Motor neuron (in vitro differentiated cells): Measurements from ENCODE around the gene STIM1. TPM values are rescaled to one million over a fixed set of nuclear protein-coding genes. Genes with fewer than 3 reads are reported as not detected.
A peak's percentile ranks its signal among the peaks of the same experiment; 100 is the strongest.

ENCODE experiments used
- ATAC-seq, 8 experiments: fragments of 200-7000 bp; cut with Tn5 transposase; replicated peaks in 6 of 8; 2 replicates each; pipeline ENCODE4 v1.8.0; 2021; ENCODE audit warnings: mild to moderate bottlenecking in 8 of 8, moderate library complexity in 8 of 8
- H3K27ac ChIP-seq, 2 donors: fragments of 250-450 bp; sonication (Bioruptor Pico); 2 replicates each; pipeline ENCODE4 v1.9.0; 2021; ENCODE audit warnings: antibody characterized with exemption in 2 of 2, mild to moderate bottlenecking in 2 of 2, moderate library complexity in 1 of 2
- H3K4me1 ChIP-seq, 2 donors: fragments of 250-450 bp; sonication (Bioruptor Pico); replicated peaks in 1 of 2; 2 replicates each; pipeline ENCODE4 v1.6.1; 2021; ENCODE audit warnings: antibody characterized with exemption in 2 of 2, mild to moderate bottlenecking in 2 of 2, moderate library complexity in 1 of 2
- H3K4me3 ChIP-seq, 5 donors: fragments of 250-450 bp; sonication (Bioruptor Pico); 2 replicates each; pipeline ENCODE4 v1.9.0; 2021; ENCODE audit warnings: antibody characterized with exemption in 5 of 5, mild to moderate bottlenecking in 5 of 5, moderate library complexity in 4 of 5
- WGBS, 10 experiments: fragments of 450-650 bp; shearing (Covaris generic); methylation state at CpG; one replicate each; pipeline ENCODE4 v1.0.0; 2022; 5-methylcytosine and 5-hydroxymethylcytosine counted together
- in situ Hi-C, 9 experiments: fragments of 400-800 bp; cut with MboI; loops; one replicate each; pipeline ENCODE4 v1.15.0; 2021; ENCODE audit warnings: low sequenced_read_pairs in 9 of 9, low pct_unique_long_range_greater_than_20kb in 2 of 9; ENCODE audit not compliant: unreplicated experiment in 9 of 9
- total RNA-seq, 8 experiments: library from RNA; unstranded; fragments of 300-600 nt; gene quantifications; 2 replicates each; pipeline versions ENCODE4 v1.2.3 to v1.2.4, GENCODE V29; 2022

STIM1 gene
- total RNA-seq, 8 experiments from 2014 or later: 6.2 to 47.3 (median 10.2) TPM

DNA sequence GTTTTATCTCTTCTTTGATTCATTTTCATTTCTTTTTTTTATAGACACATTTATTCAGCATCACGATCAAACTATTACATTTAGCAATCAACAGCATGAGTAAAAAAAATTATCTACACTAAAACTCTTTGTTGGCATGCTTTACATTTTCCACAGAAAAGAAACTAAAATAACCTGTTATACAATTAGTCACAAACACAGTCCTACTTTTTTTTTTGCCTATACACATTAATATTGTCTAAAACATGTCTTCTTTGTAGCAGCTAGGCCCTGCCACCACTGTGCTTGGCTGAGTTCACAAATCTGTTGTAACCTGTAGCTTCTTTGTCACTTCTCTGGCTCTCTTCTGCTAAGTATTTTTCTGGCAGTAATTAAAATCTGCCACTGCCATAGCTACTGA lies 117.0 kb downstream of the STIM1 start:
- ATAC-seq: no peak
- in situ Hi-C loops: no loop called here
- 10 to 100% (median 92%) methylated on average over 1 of the region's 1 CpG; no CpG with 5 or more reads in 1 of the 10 experiments for WGBS, 10 experiments
- H3K4me1 ChIP-seq: no peaks in the 10 kb centered on the region
- H3K4me3 ChIP-seq: no peak overlapping the region
- H3K27ac ChIP-seq: no peak overlapping the region

DNA sequence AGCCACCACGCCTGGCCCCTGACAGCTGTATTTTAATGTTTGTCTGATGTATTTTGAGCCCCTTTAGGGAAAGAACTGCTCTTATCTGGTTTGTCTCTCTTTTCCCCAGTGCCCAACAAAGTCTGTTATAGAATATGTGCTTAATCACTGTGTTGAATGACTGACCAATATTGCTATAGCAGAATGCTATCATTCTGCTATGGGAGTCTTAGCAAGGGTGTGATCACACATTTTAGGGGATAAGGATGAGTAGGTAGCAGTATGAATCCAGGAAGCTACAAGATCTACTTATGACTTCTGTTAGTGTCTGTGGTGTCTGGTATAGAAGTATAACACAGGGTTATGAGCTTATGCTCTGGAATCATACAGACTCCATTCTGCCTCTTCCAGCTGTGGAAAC lies 121.6 kb downstream of the STIM1 start:
- H3K4me3 ChIP-seq: no peak overlapping the region
- H3K27ac ChIP-seq: no peak overlapping the region
- in situ Hi-C loops: no loop called here
- no peak for ATAC-seq
- H3K4me1 ChIP-seq: no peaks in the 10 kb centered on the region
- WGBS, 10 experiments: 60 to 100% (median 86%) methylated on average over 1 of the region's 1 CpG; no CpG with 5 or more reads in 5 of the 10 experiments

DNA sequence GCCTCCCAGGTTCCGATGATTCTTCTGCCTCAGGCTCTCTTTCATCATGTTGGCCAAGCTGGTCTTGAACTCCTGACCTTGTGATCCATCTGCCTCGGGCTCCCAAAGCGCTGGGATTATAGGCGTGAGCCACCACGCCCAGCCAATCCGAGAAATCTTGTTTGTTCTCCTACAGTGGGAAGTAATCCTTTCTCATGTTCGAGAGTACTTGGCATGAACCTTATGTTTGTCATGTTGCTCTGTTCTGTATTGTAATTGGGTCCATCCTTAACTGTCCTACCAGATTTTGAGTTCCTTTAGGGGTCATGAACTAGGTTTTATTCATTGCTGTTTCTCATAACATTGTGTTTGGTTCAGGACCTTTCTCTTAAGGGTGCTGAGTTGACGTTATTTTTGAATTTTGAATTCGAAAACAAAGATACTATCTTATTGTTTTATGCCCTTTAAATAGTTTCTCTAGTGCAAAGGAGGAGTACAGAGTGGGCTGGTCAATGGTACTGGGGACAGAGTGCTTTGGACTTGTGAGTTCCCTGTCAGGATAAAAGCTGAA lies 125.7 kb downstream of the STIM1 start:
- H3K4me1 ChIP-seq: peaks cover 0 to 5% of the 10 kb centered on the region in 2 donors
- H3K4me3 ChIP-seq: no peak overlapping the region
- 27 to 100% (median 89%) methylated on average over 1 to 9 of the region's 9 CpGs; no CpG with 5 or more reads in 1 of the 10 experiments for WGBS, 10 experiments
- in situ Hi-C loops: no loop called here
- ATAC-seq: peak in 2 of 8 experiments; percentile 25 to 55
- no peak overlapping the region for H3K27ac ChIP-seq

DNA sequence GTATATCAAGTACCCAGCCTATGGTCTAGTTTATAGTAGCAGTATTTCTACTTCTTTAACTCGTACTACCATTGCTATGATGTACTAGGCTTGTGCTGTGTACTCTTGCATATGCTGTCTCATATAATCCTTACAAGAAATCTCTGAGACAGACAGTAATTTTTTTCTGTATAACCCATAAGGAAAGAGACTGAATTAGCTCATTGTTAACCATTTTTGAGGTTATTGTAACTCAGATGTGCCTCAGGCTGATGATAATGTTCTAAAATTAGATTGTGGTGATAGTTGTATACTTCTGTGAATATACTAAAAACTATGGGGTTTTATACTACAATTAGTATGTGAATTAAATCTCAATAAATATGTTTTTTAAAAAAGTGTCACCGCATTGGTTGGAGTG lies 127.0 kb downstream of the STIM1 start:
- no peak for ATAC-seq

DNA sequence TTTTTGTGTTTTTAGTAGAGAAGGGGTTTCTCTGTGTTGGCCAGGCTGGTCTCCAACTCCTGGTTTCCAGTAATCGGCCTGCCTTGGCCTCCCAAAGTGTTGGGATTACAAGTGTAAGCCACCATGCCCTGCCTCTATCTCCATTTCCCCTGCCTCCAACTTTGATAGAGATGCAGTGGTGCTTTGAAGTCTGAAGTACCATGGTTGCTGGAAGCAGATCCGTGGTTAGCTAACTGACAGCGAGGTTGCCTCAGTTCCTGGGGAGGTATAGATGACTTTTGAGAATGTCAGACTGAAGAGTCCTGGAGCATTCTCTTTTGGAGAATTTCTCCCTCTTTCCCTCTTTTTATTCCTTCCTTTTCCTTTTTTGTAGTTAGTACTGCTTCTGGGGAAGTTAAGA lies 127.6 kb downstream of the STIM1 start:
- Histone ChIP-seq H3K27ac (no peak overlapping the region), H3K4me3 (no peak overlapping the region), H3K4me1 (peaks cover 0 to 5% of the 10 kb centered on the region in 2 donors)
- ATAC-seq: no peak
- WGBS, 10 experiments: 83 to 100% (median 96%) methylated on average over 1 to 3 of the region's 3 CpGs; no CpG with 5 or more reads in 6 of the 10 experiments
- in situ Hi-C loops: no loop called here

More for the DNA sequence above, 127.0 kb downstream of the STIM1 start:
- peaks cover 0 to 5% of the 10 kb centered on the region in 2 donors for H3K4me1 ChIP-seq
- in situ Hi-C loops: no loop called here
- 71 to 100% (median 96%) methylated on average over 1 to 2 of the region's 2 CpGs; no CpG with 5 or more reads in 4 of the 10 experiments for WGBS, 10 experiments
- H3K27ac ChIP-seq: no peak overlapping the region
- no peak overlapping the region for H3K4me3 ChIP-seq

DNA sequence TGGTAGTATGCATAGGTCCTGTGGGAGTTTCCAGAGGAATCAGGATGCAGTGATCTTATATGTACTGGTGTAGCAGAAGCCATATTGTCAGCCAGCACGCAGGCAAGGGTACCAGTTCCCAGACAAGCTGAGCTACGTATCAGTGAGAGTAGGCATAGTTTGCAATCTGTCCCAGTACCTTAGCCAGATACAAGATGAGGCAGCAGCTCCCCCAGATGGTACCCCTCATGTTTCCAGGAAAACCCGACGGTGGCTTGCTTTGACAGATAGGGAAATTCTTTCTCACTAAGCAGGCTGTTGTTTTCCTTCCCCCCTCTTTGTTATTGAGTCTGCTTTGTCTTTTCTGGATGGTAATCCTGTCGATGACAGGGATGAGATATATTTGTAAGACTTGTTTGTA lies 129.4 kb downstream of the STIM1 start:
- Histone ChIP-seq H3K4me3 (no peak overlapping the region), H3K27ac (no peak overlapping the region), H3K4me1 (peaks cover 0 to 5% of the 10 kb centered on the region in 2 donors)
- ATAC-seq: peak in 5 of 8 experiments; percentile 37 to 70 (median 39)
- WGBS, 10 experiments: 0 to 100% (median 56%) methylated on average over 1 to 5 of the region's 5 CpGs; no CpG with 5 or more reads in 2 of the 10 experiments
- in situ Hi-C loops: no loop called here

DNA sequence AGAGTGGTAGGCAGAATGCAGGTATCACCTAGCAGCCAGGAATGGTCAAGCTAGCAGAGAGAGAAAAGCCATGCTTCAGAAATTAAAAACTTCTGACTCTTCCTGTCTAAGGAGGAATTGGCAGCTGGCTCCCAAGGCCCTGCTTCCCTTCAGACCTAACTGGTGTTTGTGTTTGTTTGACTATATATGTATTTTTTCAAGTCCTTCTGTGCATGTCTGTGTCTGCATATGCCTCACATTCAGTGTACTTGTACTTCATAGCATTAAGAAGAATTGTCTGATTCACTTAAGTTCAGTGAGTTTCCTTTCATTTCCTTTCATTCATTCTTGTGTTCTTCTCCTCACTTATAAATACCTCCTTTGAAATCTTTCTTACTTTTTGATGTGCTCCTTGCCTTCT lies 130.2 kb downstream of the STIM1 start:
- no peak overlapping the region for H3K4me3 ChIP-seq
- H3K27ac ChIP-seq: no peak overlapping the region
- peak in 1 of 8 experiments; percentile 56 for ATAC-seq
- peaks cover 0 to 5% of the 10 kb centered on the region in 2 donors for H3K4me1 ChIP-seq
- in situ Hi-C loops: no loop called here

DNA sequence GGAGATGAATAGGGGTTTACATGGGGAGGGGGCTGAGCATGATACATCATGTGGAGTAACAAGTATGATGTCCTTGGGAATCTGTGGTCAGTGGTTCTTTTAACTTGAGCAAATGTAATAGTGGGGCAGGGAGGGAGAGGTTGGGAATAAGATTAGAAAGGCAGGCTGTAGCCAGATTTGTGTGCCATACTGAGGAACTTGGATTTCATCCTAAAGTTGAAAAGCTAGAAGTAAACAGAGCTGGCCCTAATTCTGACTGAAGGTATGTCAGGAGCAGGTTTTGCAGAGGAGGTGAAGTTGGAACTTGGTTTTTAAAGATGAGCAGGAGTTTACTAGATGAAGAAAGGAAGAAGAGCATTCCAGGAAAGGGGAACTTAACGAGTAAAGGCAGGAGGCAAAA lies 130.8 kb downstream of the STIM1 start:
- Histone ChIP-seq H3K4me1 (peaks cover 0 to 5% of the 10 kb centered on the region in 2 donors), H3K27ac (no peak overlapping the region), H3K4me3 (no peak overlapping the region)
- 50 to 100% (median 100%) methylated on average over 1 of the region's 1 CpG; no CpG with 5 or more reads in 5 of the 10 experiments for WGBS, 10 experiments
- ATAC-seq: no peak
- in situ Hi-C loops: no loop called here

DNA sequence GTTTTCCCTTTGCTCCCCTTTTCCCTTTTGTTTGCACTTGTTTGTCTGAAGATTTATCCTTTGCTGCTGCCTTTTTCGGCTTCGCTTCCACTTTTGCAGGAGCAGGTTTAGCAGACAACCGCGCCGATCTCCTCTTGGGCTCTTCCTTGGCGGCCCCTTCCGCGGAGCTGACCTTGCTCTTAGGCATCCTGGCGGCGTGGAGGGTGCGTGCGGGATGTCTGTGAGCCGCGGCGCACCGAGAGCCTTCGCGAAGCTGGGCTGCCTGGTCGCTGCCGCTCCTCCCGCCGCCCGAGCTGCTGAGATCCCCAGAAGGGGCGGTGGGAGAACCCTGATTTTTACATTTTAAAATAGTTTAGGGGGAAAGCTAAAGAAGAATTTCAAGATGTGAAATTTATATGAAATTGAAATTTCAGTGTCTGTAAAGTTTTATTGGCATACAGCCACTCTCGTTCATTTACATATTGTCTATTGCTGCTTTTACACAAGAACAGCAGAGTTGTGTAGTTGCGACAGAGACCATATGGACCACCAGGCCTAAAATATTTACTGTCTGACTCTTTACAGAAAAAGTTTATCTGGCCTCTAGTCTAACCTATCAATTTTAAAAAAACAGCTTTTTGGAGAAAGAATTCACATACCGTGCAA lies 133.9 kb downstream of the STIM1 start:
- Histone ChIP-seq H3K27ac (no peak overlapping the region), H3K4me1 (peaks cover 0 to 5% of the 10 kb centered on the region in 2 donors), H3K4me3 (no peak overlapping the region)
- in situ Hi-C loops: no loop called here
- ATAC-seq: peak in 1 of 8 experiments; percentile 43
- 0 to 96% (median 63%) methylated on average over 1 to 25 of the region's 27 CpGs for WGBS, 10 experiments

DNA sequence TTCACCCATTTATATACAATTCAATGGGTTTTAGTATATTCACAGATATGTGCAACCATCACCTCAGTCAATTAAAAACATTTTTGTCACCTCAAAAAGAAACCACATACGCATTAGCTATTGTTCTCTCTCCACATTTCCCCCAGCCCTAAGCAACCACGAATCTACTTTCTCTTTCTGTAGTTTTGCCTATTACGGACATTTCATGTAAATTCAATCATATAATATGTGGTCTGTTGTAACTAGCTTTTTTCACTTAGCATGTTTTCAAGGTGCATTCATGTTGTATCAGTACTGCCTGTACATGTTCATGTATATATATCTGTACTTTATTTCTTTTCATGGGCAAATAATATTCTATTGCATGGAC lies 134.4 kb downstream of the STIM1 start:
- Histone ChIP-seq H3K27ac (no peak overlapping the region), H3K4me1 (peaks cover 0 to 1% of the 10 kb centered on the region in 2 donors), H3K4me3 (no peak overlapping the region)
- in situ Hi-C loops: no loop called here
- ATAC-seq: no peak
- 82 to 100% (median 95%) methylated on average over 2 to 3 of the region's 3 CpGs; no CpG with 5 or more reads in 1 of the 10 experiments for WGBS, 10 experiments

DNA sequence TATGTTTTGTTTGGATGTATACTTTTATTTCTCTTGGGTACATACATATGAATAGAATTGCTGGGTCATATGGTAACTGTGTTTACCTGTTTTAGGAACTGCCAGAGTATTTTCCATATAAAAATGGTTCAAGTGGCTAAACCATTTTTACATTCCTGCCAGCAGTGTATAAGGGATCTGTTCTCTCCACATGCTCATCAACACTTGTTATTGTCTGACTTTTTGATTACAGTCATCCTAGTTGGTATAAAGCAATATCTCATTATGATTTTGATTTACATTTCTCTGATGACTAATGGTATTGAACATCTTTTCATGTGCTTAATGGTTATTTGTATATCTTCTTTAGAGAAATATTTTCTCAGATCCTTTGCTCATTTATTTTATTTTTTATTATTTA lies 134.9 kb downstream of the STIM1 start:
- Histone ChIP-seq H3K27ac (no peak overlapping the region), H3K4me3 (no peak overlapping the region), H3K4me1 (no peaks in the 10 kb centered on the region)
- no peak for ATAC-seq
- in situ Hi-C loops: no loop called here

DNA sequence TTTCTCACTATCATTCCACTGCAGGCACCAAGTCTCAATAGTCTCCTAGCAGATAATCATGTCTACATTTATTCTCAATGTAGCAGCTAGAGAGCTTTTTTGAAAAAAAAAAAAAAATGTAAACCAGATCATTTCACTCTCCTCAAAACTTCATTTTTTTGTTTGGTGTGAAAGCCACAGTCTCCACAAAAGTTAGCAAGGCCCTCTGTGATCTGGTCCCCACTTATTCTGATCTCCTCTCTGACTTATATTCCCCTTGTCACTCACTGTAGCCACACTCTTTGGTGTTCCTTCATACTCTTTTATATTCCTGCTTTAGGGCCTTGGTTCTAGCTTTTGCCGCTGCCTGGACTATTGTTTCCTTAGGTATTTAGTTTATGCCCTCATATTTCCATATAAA lies 137.5 kb downstream of the STIM1 start:
- H3K27ac ChIP-seq: no peak overlapping the region
- H3K4me3 ChIP-seq: no peak overlapping the region
- ATAC-seq: no peak
- 90 to 100% (median 100%) methylated on average over 1 of the region's 1 CpG; no CpG with 5 or more reads in 4 of the 10 experiments for WGBS, 10 experiments
- in situ Hi-C loops: no loop called here
- H3K4me1 ChIP-seq: no peaks in the 10 kb centered on the region

DNA sequence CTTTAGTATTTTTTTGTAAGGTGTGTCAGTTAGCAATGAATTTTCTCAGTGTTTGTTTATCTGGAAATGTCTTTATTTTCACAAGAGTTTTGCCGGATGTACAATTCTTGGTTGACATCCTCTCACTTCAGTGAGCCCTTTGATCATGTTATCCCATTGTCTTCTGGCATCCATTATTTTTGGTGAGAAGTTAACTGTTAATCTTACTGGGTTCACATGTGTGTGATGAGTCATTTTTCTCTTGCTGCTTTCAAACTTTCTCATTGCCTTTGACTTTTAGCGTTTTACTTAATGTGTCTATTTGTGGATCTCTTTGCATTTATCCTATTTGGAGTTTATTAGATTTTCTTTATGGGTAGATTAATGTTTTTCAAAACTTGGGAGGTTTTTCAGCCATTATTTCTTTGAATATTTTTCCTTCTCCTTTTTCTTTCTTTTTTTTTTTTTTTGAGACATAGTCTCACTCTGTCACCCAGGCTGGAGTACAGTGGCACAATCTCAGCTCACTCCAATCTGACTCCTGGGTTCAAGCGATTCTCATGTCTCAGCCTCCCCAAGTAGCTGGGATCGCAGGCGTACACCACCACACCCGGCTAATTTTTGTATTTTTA lies 138.7 kb downstream of the STIM1 start:
- in situ Hi-C loops: no loop called here
- H3K27ac ChIP-seq: no peak overlapping the region
- no peaks in the 10 kb centered on the region for H3K4me1 ChIP-seq
- WGBS, 10 experiments: 20 to 100% (median 91%) methylated on average over 1 to 6 of the region's 6 CpGs
- H3K4me3 ChIP-seq: no peak overlapping the region
- no peak for ATAC-seq
